ENCODE measurements around the gene HPCA. TPM values are rescaled to one million over a fixed set of nuclear protein-coding genes. Genes with fewer than 3 reads are reported as not detected.

The HPCA gene
- total and polyA plus RNA-seq, 2 of the 8 experiments (the other 6 are each of a cell fraction or from before 2014, with no cell fraction given): 0.70 to 1.4 TPM

GRCh38 chr1:32926562-32926961 lies 40.3 kb downstream of the HPCA start:
- Histone ChIP-seq H3K79me2 (ENCODE audit: control insufficient read depth in 1 of 2, insufficient read depth in 2 of 2, low read length in 2 of 2) (no peaks in the 10 kb centered on the region), H4K20me1 (replicated peaks in 1 of 2; ENCODE audit: control insufficient read depth in 1 of 2, insufficient read depth in 2 of 2, low read length in 2 of 2) (no peaks in the 10 kb centered on the region), H3K4me1 (replicated peaks in 1 of 4; ENCODE audit: control insufficient read depth in 3 of 4, insufficient read depth in 4 of 4, low read length in 3 of 4) (peaks cover 0 to 4% (median 2%) of the 10 kb centered on the region in 4 experiments; a peak in 5 of 7 replicates), H2BK20ac (ENCODE audit: low read length) (no peak overlapping the region), H3K18ac (ENCODE audit: extremely low read depth, low read length) (no peak overlapping the region), H2AFZ (ENCODE audit: low read length) (no peak overlapping the region), H3K9me3 (ENCODE audit: insufficient read depth in 2 of 2, low read depth in 1 of 2, low read length in 1 of 2) (no peaks in the 10 kb centered on the region), H3K79me1 (ENCODE audit: low read depth, low read length) (no peaks in the 10 kb centered on the region), H4K8ac (ENCODE audit: extremely low read depth, insufficient read depth, low read length) (no peak overlapping the region), H3K56ac (replicated peaks; ENCODE audit: insufficient read length, low read depth, low read length) (no peak overlapping the region), H3K14ac (ENCODE audit: insufficient read length) (no peak overlapping the region), H2AK5ac (ENCODE audit: low read depth, low read length) (no peak overlapping the region), H4K5ac (ENCODE audit: insufficient read length, low read depth, low read length) (no peak overlapping the region), H2BK15ac (ENCODE audit: low read length) (no peak overlapping the region), H3K23me2 (ENCODE audit: low read depth, low read length) (peaks cover 11% of the 10 kb centered on the region; the same call in 1 of the 2 replicates), H3K4ac (replicated peaks; ENCODE audit: insufficient read length, low read depth, low read length) (no peak overlapping the region), H3K4me3 (ENCODE audit: extremely low read depth in 1 of 4, insufficient read depth in 2 of 4, low read depth in 3 of 4, low read length in 4 of 4) (peak overlapping the region in 2 of 4 experiments; percentile 51 to 56; a peak in 5 of 8 replicates), H3K9ac (replicated peaks in 1 of 4; ENCODE audit: extremely low read depth in 1 of 4, low read depth in 3 of 4, low read length in 3 of 4) (no peak overlapping the region), H3K27ac (ENCODE audit: low read depth, low read length) (no peak overlapping the region), H3K36me3 (ENCODE audit: control insufficient read depth in 2 of 4, insufficient read depth in 4 of 4, low read length in 3 of 4) (no peaks in the 10 kb centered on the region), H4K91ac (replicated peaks; ENCODE audit: insufficient read length, low read length) (no peak overlapping the region), H3K27me3 (replicated peaks in 1 of 4; ENCODE audit: control insufficient read depth in 3 of 4, extremely low read depth in 1 of 4, insufficient read depth in 3 of 4, low read length in 3 of 4) (peaks cover 12 to 52% (median 49%) of the 10 kb centered on the region in 4 experiments), H2BK12ac (ENCODE audit: low read depth, low read length) (no peak overlapping the region), H3K4me2 (ENCODE audit: insufficient read depth in 1 of 2, low read depth in 2 of 2, low read length in 2 of 2) (peak overlapping the region; percentile 47 to 92; a peak in 3 of 4 replicates), H2BK5ac (ENCODE audit: low read depth, low read length) (no peak overlapping the region), H3K23ac (ENCODE audit: insufficient read length) (no peak overlapping the region), H2BK120ac (replicated peaks; ENCODE audit: low read depth, low read length) (no peak overlapping the region)
- ChIA-PET POLR2A (ENCODE audit: partially characterized antibody) (interaction anchor here (0.7 to 0.9 kb wide), 3 partner anchors 9 to 32 kb away, joined by 3 read pairs; no protein-coding TSS in a partner anchor), CTCF (ENCODE audit: partially characterized antibody) (interaction anchor here (0.8 to 2.6 kb wide), 5 partner anchors 14 to 101 kb away, joined by 3 to 11 read pairs (median 7); no protein-coding TSS in a partner anchor)
- WGBS, 2 experiments (ENCODE audit: extremely low coverage in 1 of 2, insufficient coverage in 1 of 2, insufficient read length in 1 of 2, insufficient replicate concordance in 2 of 2, low coverage in 1 of 2, low lambda C conversion rate in 2 of 2, missing lambda C conversion rate in 1 of 2): 43% methylated on average over 6 of the region's 6 CpGs; no CpG with 5 or more reads in 1 of the 2 experiments
- no peak for DNase-seq (ENCODE audit: low read depth in 1 of 2, low spot score in 2 of 2)
- peak; percentile 32 for FAIRE-seq
- TF ChIP-seq CBX5 (IDR thresholded peaks at IDR 0.05; ENCODE audit: low read depth, low read length): no peak
- TF ChIP-seq TCF12 (IDR thresholded peaks at IDR 0.05; ENCODE audit: low read depth, low read length): no peak
- TF ChIP-seq BRCA1 (IDR thresholded peaks at IDR 0.05; ENCODE audit: low read depth, low read length): no peak
- no peak for TF ChIP-seq KDM4A (IDR thresholded peaks at IDR 0.05; ENCODE audit: low read depth, low read length, severe bottlenecking)
- no peak for TF ChIP-seq BACH1 (IDR thresholded peaks at IDR 0.05; ENCODE audit: low read length)
- no peak for TF ChIP-seq TBP (IDR thresholded peaks at IDR 0.05; ENCODE audit: low read depth, low read length)
